Activated T-helper 2 cell treated with anti-CD3 and anti-CD28 coated beads, Interferon-gamma antibody, Interleukin-2, Interleukin-4, amounts not matched to agents 10 μg/mL and 5 μg/mL and 100 μg/mL, durations not matched to agents 14 hours and 24 hours and 36 hours (primary cell): ENCODE results near the gene HTR3B. TPM values are rescaled to one million over a fixed set of nuclear protein-coding genes. Genes with fewer than 3 reads are reported as not detected.
"Not testable (repeated sequence)": the region's sequence is repeated elsewhere in the genome, so short reads cannot be mapped to it uniquely, and the experiment has no call there.

ENCODE experiments used
- DNase-seq: peaks from one replicate; pipeline ENCODE4 v3.0.0; 2021; ENCODE audit warnings: low spot score
- H3K27ac Mint-ChIP-seq: one replicate; pipeline ENCODE4 v1.8.0; 2021; ENCODE audit warnings: mixed read lengths
- H3K27me3 Mint-ChIP-seq: one replicate; pipeline ENCODE4 v1.8.0; 2021; ENCODE audit warnings: low read depth, mixed read lengths
- H3K36me3 Mint-ChIP-seq: one replicate; pipeline ENCODE4 v1.8.0; 2021; ENCODE audit warnings: low read depth, mixed read lengths
- H3K4me1 Mint-ChIP-seq: one replicate; pipeline ENCODE4 v1.8.0; 2021; ENCODE audit warnings: low read depth, mixed read lengths
- H3K4me3 Mint-ChIP-seq: one replicate; pipeline ENCODE4 v1.8.0; 2021; ENCODE audit warnings: low read depth, mild to moderate bottlenecking, moderate library complexity, mixed read lengths
- H3K9me3 Mint-ChIP-seq: one replicate; pipeline ENCODE4 v1.8.0; 2021; ENCODE audit warnings: mixed read lengths
- intact Hi-C: fragments of 100-400 bp; cut with micrococcal nuclease; formaldehyde crosslinking; loops from one replicate; pipeline ENCODE4 v1.15.1; 2023
- total RNA-seq: library from RNA; stranded (reverse); gene quantifications from 2 replicates; pipeline ENCODE4 v1.2.3, GENCODE V29; 2022

The HTR3B gene
- total RNA-seq, 1 donor from 2014 or later, result not detected

DNA sequence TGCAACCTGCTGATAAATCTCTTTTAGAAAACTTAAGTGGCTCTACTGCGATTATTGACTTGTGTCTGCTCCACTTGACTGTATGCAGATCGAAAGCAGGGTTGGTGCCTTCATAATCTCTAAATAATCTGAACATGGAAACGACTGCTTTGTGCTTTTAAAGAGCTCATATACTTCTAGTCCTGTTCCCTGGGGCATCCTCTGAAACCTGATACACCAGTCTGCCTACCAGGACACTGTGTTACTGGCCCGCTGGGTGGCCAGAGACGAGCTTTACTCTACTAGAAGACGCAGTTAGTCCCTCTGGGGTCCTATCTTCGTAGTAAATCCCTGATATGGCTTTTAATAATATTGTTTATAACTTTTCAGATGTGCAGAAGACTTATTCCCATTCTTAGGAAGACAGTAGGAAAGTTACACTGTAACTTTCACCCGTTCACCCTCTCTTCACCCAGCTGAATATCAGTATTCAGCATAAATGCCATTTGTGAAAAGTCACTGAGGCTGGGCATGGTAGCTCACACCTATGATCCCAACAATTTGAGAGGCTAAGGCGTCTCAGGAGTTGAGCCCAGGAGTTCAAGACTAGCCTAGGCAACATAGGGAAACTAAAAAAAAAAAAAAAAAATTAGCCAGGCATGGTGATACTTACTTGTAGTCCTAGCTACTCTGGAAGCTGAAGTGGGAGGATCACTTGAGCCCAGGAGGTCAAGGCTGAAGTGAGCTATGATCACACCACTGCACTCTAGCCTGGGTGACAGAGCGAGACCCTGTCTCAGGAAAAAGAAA is 9.0 kb upstream of the HTR3B start:
- no peak overlapping the region for H3K27ac Mint-ChIP-seq
- DNase-seq, result no peak
- intact Hi-C loops, result loop anchor here (2.0 kb wide), 1 partner anchor 365 kb away; no protein-coding TSS in a partner anchor
- H3K36me3 Mint-ChIP-seq, result no peaks in the 10 kb centered on the region
- H3K27me3 Mint-ChIP-seq, result peaks cover 7% of the 10 kb centered on the region
- H3K9me3 Mint-ChIP-seq, result no peaks in the 10 kb centered on the region
- no peak overlapping the region for H3K4me3 Mint-ChIP-seq
- H3K4me1 Mint-ChIP-seq, result peaks cover 3% of the 10 kb centered on the region

DNA sequence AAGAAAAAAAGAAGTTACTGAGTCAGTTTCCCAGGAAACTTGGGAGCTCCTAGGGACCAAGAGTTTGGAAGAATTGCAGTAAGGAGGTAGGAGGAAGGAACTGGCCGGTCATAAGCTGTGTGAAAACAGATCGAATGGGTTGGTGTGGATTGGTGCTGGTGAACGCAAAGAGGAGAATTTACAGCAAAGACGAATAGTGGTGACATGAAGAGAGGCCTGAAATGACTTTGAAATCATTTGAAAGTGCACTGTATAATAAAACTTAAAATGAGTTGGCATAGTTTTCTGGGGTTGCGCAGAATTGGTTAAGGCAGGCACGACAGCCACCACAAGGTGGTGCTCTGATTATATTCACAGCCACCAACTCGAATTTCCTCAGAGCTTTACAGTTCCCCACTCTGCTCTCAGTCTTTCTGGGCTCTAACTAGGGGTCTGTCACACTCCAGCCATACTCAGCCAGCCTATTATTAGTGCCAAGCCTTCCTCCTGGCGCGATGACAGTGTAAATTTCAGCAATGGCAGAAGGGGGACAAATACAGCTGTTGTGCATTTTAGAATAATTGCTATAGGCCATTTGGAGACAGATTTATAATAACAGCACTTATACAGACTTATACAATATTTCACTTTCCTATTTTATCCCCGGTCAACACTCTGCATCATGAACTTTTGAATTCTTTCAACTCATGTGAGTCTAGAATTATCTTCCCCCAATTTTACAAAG is 8.3 kb upstream of the HTR3B start:
- intact Hi-C loops, result loop anchor here (2.0 kb wide), 1 partner anchor 364 kb away; no protein-coding TSS in a partner anchor
- Mint-ChIP-seq H3K4me3 (no peak overlapping the region), H3K9me3 (no peaks in the 10 kb centered on the region), H3K27ac (no peak overlapping the region), H3K4me1 (peaks cover 3% of the 10 kb centered on the region), H3K27me3 (peaks cover 9% of the 10 kb centered on the region), H3K36me3 (no peaks in the 10 kb centered on the region)
- DNase-seq, result no peak

DNA sequence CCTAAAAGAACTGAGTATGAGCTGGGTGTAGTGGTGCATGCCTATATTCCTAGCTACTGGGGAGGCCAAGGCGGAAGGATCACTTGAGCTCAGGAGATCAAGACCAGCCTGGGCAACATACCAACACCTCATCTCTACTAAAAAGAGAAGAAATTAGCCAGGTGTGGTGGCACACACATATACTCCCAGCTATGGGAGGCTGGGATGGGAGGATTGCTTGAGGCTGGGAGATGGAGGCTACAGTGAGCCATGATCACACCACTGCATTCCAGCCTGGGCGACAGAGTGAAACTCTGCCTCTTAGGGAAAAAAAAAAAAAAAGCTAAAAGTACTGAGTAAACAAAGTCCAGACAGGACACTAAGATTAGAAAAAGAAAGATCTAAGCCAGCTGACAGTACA is 3.5 kb upstream of the HTR3B start:
- intact Hi-C loops, result no loop called here
- DNase-seq, result no peak
- H3K9me3 Mint-ChIP-seq, result no peaks in the 10 kb centered on the region
- peaks cover 19% of the 10 kb centered on the region for H3K27me3 Mint-ChIP-seq
- no peak overlapping the region for H3K27ac Mint-ChIP-seq
- H3K4me1 Mint-ChIP-seq, result no peaks in the 10 kb centered on the region
- no peak overlapping the region for H3K4me3 Mint-ChIP-seq
- no peaks in the 10 kb centered on the region for H3K36me3 Mint-ChIP-seq

DNA sequence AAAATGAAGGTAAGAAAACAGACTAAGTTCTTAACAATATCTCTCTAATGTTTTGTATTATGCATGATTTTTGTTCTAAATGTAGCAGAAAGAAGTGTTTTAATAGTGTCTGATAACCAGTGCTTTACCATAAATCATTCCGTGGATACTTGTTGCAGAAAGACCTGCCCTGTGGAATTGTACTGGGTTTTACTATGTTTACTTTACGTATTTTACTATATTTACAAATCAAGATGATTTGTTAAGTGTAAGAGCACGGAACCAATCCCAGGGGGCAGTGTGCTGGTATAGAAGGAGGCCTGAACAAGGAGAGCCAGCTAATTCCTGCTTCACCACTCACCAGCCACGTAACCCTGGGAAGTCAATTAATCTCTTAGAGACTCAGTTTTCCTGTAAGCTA is 1.4 kb downstream of the HTR3B start:
- H3K27ac Mint-ChIP-seq, result no peak overlapping the region
- no peaks in the 10 kb centered on the region for H3K36me3 Mint-ChIP-seq
- no peaks in the 10 kb centered on the region for H3K9me3 Mint-ChIP-seq
- peaks cover 27% of the 10 kb centered on the region for H3K27me3 Mint-ChIP-seq
- no peak overlapping the region for H3K4me3 Mint-ChIP-seq
- intact Hi-C loops, result no loop called here
- no peaks in the 10 kb centered on the region for H3K4me1 Mint-ChIP-seq
- DNase-seq, result no peak

DNA sequence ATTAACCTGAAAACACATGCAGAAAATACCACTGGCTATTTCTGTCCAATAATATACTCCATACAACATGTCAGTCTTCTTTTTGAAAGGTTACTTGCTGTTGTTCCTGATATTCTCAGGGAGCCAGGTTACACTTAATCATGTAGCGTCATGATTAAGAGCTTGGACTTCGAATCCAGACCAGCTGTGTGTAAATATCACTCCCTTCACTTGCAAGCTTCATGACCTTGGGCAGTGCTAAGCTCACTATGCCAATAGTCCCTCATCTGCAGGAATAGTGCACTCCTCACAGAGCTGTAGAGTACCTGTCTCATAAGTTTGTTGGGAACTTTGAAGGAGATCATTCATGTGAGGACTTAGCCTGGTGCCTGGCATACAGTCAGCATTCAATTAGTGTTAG is 1.9 kb downstream of the HTR3B start:
- no peaks in the 10 kb centered on the region for H3K4me1 Mint-ChIP-seq
- peaks cover 27% of the 10 kb centered on the region for H3K27me3 Mint-ChIP-seq
- intact Hi-C loops, result no loop called here
- H3K27ac Mint-ChIP-seq, result no peak overlapping the region
- no peaks in the 10 kb centered on the region for H3K36me3 Mint-ChIP-seq
- H3K9me3 Mint-ChIP-seq, result no peaks in the 10 kb centered on the region
- no peak overlapping the region for H3K4me3 Mint-ChIP-seq
- no peak for DNase-seq

DNA sequence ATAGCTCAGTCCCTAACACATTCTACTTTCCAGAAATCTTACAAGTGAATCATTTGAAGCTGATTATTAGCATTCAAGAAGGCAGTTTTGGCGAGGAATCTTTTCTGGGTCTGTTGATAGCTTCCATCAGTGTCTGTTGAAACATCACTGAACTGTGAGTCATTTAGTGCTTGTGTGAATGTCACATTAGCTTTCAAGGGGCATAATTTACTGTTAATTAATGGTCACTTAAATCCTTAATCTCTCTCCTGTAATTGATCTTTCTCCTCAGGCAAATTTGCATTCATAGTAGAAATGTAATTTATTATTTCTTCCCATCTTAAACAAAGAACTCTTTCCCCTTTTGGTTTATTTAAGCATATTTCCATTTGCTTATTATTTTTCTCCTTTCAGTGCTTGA is 2.6 kb downstream of the HTR3B start:
- DNase-seq, result no peak
- no peak overlapping the region for H3K27ac Mint-ChIP-seq
- H3K36me3 Mint-ChIP-seq, result no peaks in the 10 kb centered on the region
- no peaks in the 10 kb centered on the region for H3K4me1 Mint-ChIP-seq
- no peaks in the 10 kb centered on the region for H3K9me3 Mint-ChIP-seq
- intact Hi-C loops, result no loop called here
- peaks cover 24% of the 10 kb centered on the region for H3K27me3 Mint-ChIP-seq
- no peak overlapping the region for H3K4me3 Mint-ChIP-seq

DNA sequence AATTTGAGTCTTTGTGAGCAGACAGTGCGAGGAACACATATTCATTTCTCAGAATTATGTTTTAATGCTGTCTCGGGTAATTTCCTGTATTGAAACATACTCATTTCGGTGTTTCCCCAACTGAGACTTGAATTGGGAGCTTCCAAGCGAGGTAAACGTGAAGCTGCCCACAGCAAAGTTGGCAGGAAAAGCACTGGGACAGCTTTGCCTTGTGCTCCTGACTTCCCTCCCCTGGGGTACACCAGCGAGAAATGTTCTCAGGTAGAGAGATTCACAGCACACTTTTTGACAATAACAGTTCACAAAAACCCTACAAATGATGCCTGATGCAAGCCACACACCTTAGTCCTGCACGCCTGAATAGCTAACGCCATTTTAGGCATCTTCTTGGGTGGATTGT is 3.1 kb downstream of the HTR3B start:
- H3K27ac Mint-ChIP-seq, result no peak overlapping the region
- no peak for DNase-seq
- H3K9me3 Mint-ChIP-seq, result no peaks in the 10 kb centered on the region
- H3K27me3 Mint-ChIP-seq, result peaks cover 21% of the 10 kb centered on the region
- H3K4me1 Mint-ChIP-seq, result no peaks in the 10 kb centered on the region
- no peak overlapping the region for H3K4me3 Mint-ChIP-seq
- intact Hi-C loops, result no loop called here
- H3K36me3 Mint-ChIP-seq, result no peaks in the 10 kb centered on the region

DNA sequence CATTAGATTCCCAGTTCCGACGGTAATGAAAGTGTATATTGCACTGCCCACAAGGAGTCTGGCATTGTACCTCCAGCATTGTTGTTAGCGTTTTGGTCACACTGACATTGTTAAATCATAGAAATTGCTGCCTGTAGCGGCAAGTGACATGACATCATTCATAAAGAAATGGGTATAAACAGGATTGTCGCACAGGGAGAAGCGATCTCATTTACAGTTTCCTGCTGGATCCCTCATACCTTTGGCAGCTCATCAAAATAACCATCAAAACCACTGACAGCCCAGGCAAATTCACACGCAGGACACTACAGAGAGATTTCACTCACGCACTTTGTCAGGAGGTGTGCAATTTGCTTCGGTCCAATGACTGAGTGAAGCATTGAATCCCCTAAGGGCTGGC is 3.5 kb downstream of the HTR3B start:
- Mint-ChIP-seq H3K27ac (no peak overlapping the region), H3K4me1 (no peaks in the 10 kb centered on the region), H3K4me3 (no peak overlapping the region), H3K9me3 (no peaks in the 10 kb centered on the region), H3K36me3 (no peaks in the 10 kb centered on the region), H3K27me3 (peaks cover 19% of the 10 kb centered on the region)
- intact Hi-C loops, result no loop called here
- no peak for DNase-seq

DNA sequence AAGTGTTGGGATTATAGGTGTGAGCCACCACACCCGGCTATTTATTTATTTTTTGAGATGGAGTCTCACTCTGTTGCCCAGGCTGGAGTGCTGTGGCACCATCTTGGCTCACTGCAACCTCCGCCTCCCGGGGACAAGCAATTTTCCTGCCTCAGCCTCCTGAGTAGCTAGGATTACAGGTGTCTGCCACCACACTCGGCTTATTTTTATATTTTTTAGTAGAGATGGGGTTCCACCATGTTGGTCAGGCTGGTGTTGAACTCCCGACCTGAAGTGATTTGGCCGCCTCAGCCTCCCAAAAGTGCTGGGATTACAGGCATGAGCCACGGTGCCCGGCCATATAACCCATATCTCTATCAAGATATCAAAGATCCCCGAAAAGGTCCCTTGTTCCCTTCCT is 6.9 kb downstream of the HTR3B start:
- H3K4me3 Mint-ChIP-seq, H3K9me3 Mint-ChIP-seq, DNase-seq, H3K27ac Mint-ChIP-seq, intact Hi-C loops, H3K36me3 Mint-ChIP-seq, H3K4me1 Mint-ChIP-seq: not testable (repeated sequence)
- H3K27me3 Mint-ChIP-seq, result peaks cover 20% of the 10 kb centered on the region

DNA sequence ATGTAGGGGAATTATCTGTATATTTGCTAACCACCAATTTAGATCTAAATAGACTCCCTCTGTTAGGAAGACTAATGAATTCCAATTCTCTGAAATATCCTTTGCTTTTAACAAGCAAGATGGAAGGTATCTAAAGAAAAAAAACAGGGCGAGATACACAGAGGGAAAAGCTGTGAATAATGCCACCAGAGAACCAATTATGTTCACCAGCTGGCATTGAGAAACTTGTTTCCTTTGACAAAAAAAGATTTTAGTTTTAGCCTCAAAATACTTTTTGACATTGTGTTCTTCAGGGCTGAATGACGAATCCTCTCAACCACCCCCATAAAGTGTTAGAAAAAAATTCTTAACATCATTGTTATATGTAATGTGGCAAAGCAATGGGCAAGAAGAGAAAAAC is 19.0 kb downstream of the HTR3B start:
- DNase-seq, result no peak
- Mint-ChIP-seq H3K27ac (no peak overlapping the region), H3K27me3 (no peaks in the 10 kb centered on the region), H3K4me1 (no peaks in the 10 kb centered on the region), H3K36me3 (no peaks in the 10 kb centered on the region), H3K9me3 (no peaks in the 10 kb centered on the region), H3K4me3 (no peak overlapping the region)
- intact Hi-C loops, result no loop called here

DNA sequence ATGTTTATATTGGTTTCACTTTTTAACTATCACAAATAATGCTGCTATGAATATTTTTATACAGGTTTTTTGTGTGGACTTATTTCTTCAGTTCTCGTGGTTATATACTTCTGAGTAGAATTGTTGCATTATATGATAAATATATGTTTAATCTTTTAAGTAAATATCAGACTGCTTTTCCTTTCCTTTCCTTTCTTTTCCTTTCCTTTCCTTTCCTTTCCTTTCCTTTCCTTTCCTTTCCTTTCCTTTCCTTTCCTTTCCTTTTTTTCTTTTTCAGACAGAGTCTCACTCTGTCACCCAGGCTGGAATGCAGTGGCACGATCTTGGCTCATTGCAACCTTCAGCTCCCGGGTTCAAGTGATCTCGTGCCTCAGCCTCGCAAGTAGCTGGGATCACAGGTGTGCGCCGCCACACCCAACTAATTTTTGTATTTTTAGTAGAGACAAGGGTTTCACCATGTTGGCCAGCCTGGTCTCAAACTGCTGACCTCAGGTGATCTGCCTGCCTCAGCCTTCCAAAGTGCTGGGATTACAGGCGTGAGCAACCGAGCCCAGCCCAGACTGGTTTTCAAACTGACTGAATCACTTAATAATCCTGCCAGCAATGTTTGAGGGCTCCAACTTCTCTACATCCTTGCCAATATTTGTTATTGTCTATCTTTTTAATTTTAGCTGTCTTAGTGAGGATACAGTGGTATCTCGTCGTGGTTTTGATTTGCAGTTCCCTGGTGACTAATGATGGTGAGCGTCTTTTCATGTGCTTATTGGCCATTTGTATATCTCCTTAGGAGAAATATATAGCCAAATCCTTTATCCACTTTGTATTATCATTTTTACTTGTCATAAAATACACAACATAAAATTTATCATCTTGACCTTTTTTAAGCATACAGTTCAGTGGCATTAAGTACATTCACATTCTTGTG is 21.9 kb downstream of the HTR3B start:
- Mint-ChIP-seq H3K27me3 (no peaks in the 10 kb centered on the region), H3K27ac (no peak overlapping the region), H3K9me3 (no peaks in the 10 kb centered on the region), H3K4me3 (no peak overlapping the region), H3K36me3 (no peaks in the 10 kb centered on the region), H3K4me1 (no peaks in the 10 kb centered on the region)
- intact Hi-C loops, result no loop called here
- no peak for DNase-seq

DNA sequence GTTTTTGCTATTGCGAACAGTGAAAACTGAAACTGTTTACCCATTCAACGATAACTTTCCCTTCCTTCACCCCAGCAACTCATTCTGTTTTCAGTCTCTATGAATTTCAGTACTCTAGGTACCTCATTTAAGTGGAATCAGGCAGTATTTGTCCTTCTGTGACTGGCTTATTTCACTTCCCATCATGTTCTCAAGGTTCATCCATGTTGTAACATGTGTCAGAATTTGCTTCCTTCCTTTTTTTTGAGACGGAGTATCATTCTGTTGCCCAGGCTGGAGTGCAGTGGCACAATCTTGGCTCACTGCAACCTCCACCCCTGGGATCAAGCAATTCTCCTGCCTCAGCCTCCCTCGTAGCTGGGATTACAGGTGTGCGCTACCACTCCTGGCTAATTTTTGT is 23.7 kb downstream of the HTR3B start:
- H3K27ac Mint-ChIP-seq, result no peak overlapping the region
- no peaks in the 10 kb centered on the region for H3K9me3 Mint-ChIP-seq
- intact Hi-C loops, result no loop called here
- no peak for DNase-seq
- H3K4me3 Mint-ChIP-seq, result no peak overlapping the region
- no peaks in the 10 kb centered on the region for H3K4me1 Mint-ChIP-seq
- no peaks in the 10 kb centered on the region for H3K27me3 Mint-ChIP-seq
- no peaks in the 10 kb centered on the region for H3K36me3 Mint-ChIP-seq
